Measurements from ENCODE around the gene PAQR4. TPM values are rescaled to one million over a fixed set of nuclear protein-coding genes. Genes with fewer than 3 reads are reported as not detected.

PAQR4 gene
- total and polyA plus RNA-seq, 2 of the 13 experiments (the other 11 are each of a cell fraction or from before 2014, with no cell fraction given) = 15.9 to 24.8 TPM

- TF ChIP-seq ZBTB40 (IDR thresholded peaks at IDR 0.05) = no peak
- no peak for TF ChIP-seq ZBTB40 (CRISPR knock-in tag; IDR thresholded peaks at IDR 0.05)
- TF ChIP-seq ARID3A (IDR thresholded peaks at IDR 0.05; ENCODE audit: low read depth, low read length) = no peak
- TF ChIP-seq TCF7 (IDR thresholded peaks at IDR 0.05; ENCODE audit: low read depth) = no peak
- TF ChIP-seq FOXA1 (IDR thresholded peaks at IDR 0.05) = no peak
- TF ChIP-seq FOXA1 (CRISPR knock-in tag; IDR thresholded peaks at IDR 0.05) = no peak
- TF ChIP-seq FOSL2 (CRISPR knock-in tag; IDR thresholded peaks at IDR 0.05) = 0 out of 2 replicates have a peak, but pooled peaks have one; percentile 51
- TF ChIP-seq TAF1 (CRISPR knock-in tag; IDR thresholded peaks at IDR 0.05) = 0 out of 2 replicates have a peak, but pooled peaks have one; percentile 13
- TF ChIP-seq PBX2 (CRISPR knock-in tag; IDR thresholded peaks at IDR 0.05) = no peak
- TF ChIP-seq PATZ1 (CRISPR knock-in tag; IDR thresholded peaks at IDR 0.05) = peak; percentile 91
- no peak for TF ChIP-seq ZSCAN21 (CRISPR knock-in tag; IDR thresholded peaks at IDR 0.05; ENCODE audit: borderline replicate concordance)
- TF ChIP-seq SOX6 (IDR thresholded peaks at IDR 0.05) = no peak
- 0 out of 2 replicates have a peak, but pooled peaks have one; percentile 39 for TF ChIP-seq SOX6 (CRISPR knock-in tag; IDR thresholded peaks at IDR 0.05)
- 0 out of 2 replicates have a peak, but pooled peaks have one; percentile 33 for TF ChIP-seq RXRA (CRISPR knock-in tag; IDR thresholded peaks at IDR 0.05)
- TF ChIP-seq MYPOP (CRISPR knock-in tag; IDR thresholded peaks at IDR 0.05) = peak; percentile 29; the same call in 1 of the 2 replicates
- peak; percentile 19; the same call in 1 of the 2 replicates for TF ChIP-seq GATAD2A (CRISPR knock-in tag; IDR thresholded peaks at IDR 0.05)
Observed at GRCh38 chr16:3004781-3005284, 35.7 kb downstream of the PAQR4 start (continued).
